ENCODE data around the gene HSD11B1L.
A peak's percentile ranks its signal among the peaks of the same experiment; 100 is the strongest.

DNA sequence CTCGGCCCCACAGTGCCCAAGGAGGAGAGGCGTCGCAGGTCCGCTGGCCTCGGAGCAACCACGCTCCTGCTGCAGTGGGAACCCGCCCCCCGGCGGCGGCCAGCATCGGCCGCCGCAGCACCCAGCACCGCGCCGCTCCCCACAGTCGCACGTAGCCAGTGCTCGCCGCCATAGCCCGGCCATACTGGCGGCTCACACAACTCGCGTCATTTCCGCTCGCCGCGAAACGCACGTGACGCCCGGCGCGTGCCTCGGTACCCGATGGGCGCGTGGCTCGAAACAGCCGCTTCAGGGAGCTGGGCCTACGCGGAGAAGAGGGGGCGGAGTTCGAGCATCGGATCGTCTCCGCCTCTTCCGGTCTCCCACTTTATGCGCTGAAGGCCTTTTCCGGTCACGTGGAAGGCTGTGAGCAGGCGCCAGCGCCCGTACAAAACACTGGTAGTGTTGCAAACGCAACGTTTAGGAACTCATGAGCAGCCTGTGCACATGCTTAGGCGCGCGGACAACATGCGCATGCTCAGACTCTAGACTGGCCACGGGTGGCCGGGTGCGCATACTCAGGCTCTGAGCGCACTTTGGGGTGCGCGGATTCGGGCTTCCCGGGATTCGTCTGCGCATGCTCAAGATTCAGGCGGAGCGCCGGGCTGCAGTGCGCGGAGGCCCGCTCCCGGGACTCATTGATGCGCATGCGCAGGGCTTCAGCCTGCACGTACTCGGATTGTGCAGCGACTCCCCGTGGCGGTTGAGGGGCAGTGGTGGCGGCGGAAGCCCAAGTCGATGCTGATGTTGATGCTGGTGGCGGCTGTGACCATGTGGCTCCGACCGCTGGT, 39.3 kb downstream of the HSD11B1L start, which contains the start of the genes CATSPERD and LONP1:
- TF ChIP-seq, protein P1, sequence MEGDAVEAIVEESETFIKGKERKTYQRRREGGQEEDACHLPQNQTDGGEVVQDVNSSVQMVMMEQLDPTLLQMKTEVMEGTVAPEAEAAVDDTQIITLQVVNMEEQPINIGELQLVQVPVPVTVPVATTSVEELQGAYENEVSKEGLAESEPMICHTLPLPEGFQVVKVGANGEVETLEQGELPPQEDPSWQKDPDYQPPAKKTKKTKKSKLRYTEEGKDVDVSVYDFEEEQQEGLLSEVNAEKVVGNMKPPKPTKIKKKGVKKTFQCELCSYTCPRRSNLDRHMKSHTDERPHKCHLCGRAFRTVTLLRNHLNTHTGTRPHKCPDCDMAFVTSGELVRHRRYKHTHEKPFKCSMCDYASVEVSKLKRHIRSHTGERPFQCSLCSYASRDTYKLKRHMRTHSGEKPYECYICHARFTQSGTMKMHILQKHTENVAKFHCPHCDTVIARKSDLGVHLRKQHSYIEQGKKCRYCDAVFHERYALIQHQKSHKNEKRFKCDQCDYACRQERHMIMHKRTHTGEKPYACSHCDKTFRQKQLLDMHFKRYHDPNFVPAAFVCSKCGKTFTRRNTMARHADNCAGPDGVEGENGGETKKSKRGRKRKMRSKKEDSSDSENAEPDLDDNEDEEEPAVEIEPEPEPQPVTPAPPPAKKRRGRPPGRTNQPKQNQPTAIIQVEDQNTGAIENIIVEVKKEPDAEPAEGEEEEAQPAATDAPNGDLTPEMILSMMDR (IDR thresholded peaks at IDR 0.05; ENCODE audit: insufficient read depth, low read length) = peak; percentile 94
- peak; percentile 94 for TF ChIP-seq POLR2AphosphoS5 (IDR thresholded peaks at IDR 0.05; ENCODE audit: low read depth)

Measured in HL-60 (cell line).